Loucy (cell line): ENCODE measurements around the gene RBMS3.

Experiments
- H2AFZ ChIP-seq: fragments of 200-600 bp; sonication (generic); 2 replicates; pipeline ENCODE4 v1.6.0; 2016; ENCODE audit warnings: antibody characterized with exemption, mild to moderate bottlenecking, low read length, moderate library complexity
- H3F3A ChIP-seq: fragments of 200-600 bp; 2 replicates; pipeline ENCODE4 v1.6.0; 2016; ENCODE audit warnings: antibody characterized with exemption, low read depth, mild to moderate bottlenecking
- H3K27me3 ChIP-seq: fragments of 200-600 bp; sonication (generic); 2 replicates; pipeline ENCODE4 v1.6.1; 2014; ENCODE audit warnings: low read length, mild to moderate bottlenecking; ENCODE audit not compliant: insufficient read depth, poor library complexity, severe bottlenecking
- H3K36me3 ChIP-seq: fragments of 200-600 bp; sonication (generic); 2 replicates; pipeline ENCODE4 v1.6.1; 2016; ENCODE audit warnings: low read length; ENCODE audit not compliant: insufficient read depth
- H3K4me1 ChIP-seq: fragments of 200-600 bp; sonication (generic); 2 replicates; pipeline ENCODE4 v1.5.1; 2014; ENCODE audit warnings: low read length, mild to moderate bottlenecking; ENCODE audit not compliant: insufficient read depth, poor library complexity, severe bottlenecking
- H3K4me2 ChIP-seq: fragments of 200-600 bp; sonication (generic); 2 replicates; pipeline ENCODE4 v1.6.0; 2014; ENCODE audit warnings: antibody characterized with exemption, low read length, low read depth, mild to moderate bottlenecking; ENCODE audit not compliant: poor library complexity, severe bottlenecking
- H3K4me3 ChIP-seq: fragments of 200-600 bp; sonication (generic); 2 replicates; pipeline ENCODE4 v1.5.1; 2014; ENCODE audit warnings: low read length, mild to moderate bottlenecking, mixed read lengths; ENCODE audit not compliant: poor library complexity, severe bottlenecking
- H3K79me2 ChIP-seq: fragments of 200-600 bp; sonication (generic); 2 replicates; pipeline ENCODE4 v1.6.1; 2014; ENCODE audit warnings: low read length; ENCODE audit not compliant: insufficient read depth
- H3K9ac ChIP-seq: fragments of 200-600 bp; sonication (generic); 2 replicates; pipeline ENCODE4 v1.6.0; 2014; ENCODE audit warnings: mild to moderate bottlenecking, low read depth, low read length, moderate library complexity; ENCODE audit not compliant: poor library complexity, severe bottlenecking
- H3K9me2 ChIP-seq: fragments of 200-600 bp; sonication (generic); replicated peaks from 2 replicates; pipeline ENCODE4 v1.6.1; 2016; ENCODE audit warnings: low read depth, low read length, mixed read lengths
- H3K9me3 ChIP-seq: fragments of 200-600 bp; sonication (generic); 2 replicates; pipeline ENCODE4 v1.6.1; 2014; ENCODE audit warnings: mild to moderate bottlenecking, antibody characterized with exemption, low read length, low read depth; ENCODE audit not compliant: insufficient read depth
- H4K20me1 ChIP-seq: fragments of 200-600 bp; sonication (generic); 2 replicates; pipeline ENCODE4 v1.6.0; 2014; ENCODE audit warnings: antibody characterized with exemption, low read length, mild to moderate bottlenecking; ENCODE audit not compliant: insufficient read depth, poor library complexity, severe bottlenecking
- CTCF ChIP-seq: fragments of 200-600 bp; sonication (generic); conservative IDR thresholded peaks from 2 replicates; pipeline ENCODE4 v1.5.1; 2014; ENCODE audit warnings: mild to moderate bottlenecking, antibody characterized with exemption, low read length
- EZH2phosphoT487 ChIP-seq: fragments of 200-600 bp; IDR thresholded peaks from 2 replicates; pipeline ENCODE4 v1.6.1; 2018; ENCODE audit warnings: antibody characterized with exemption, mild to moderate bottlenecking, moderate library complexity, borderline replicate concordance

Gene RBMS3

GRCh38 chr3:29890801-29891200, 609.9 kb downstream of the RBMS3 start:
- H3K79me2 ChIP-seq, result no peaks in the 10 kb centered on the region
- no peak overlapping the region for H3K4me2 ChIP-seq
- no peaks in the 10 kb centered on the region for H3K4me1 ChIP-seq
- H3K27me3 ChIP-seq, result no peaks in the 10 kb centered on the region
- H3K36me3 ChIP-seq, result no peaks in the 10 kb centered on the region
- no peaks in the 10 kb centered on the region for H3K9me2 ChIP-seq
- H4K20me1 ChIP-seq, result no peaks in the 10 kb centered on the region
- no peaks in the 10 kb centered on the region for H3K9me3 ChIP-seq
- no peak overlapping the region for H2AFZ ChIP-seq
- no peak overlapping the region for H3K9ac ChIP-seq
- TF ChIP-seq CTCF, result no peak
- TF ChIP-seq EZH2phosphoT487, result no peak
- no peak overlapping the region for H3K4me3 ChIP-seq
- H3F3A ChIP-seq, result no peaks in the 10 kb centered on the region

- no peaks in the 10 kb centered on the region for H3K4me1 ChIP-seq
- TF ChIP-seq CTCF (no peak), EZH2phosphoT487 (no peak)
- no peaks in the 10 kb centered on the region for H3K9me2 ChIP-seq
- H2AFZ ChIP-seq, result no peak overlapping the region
- H3K36me3 ChIP-seq, result no peaks in the 10 kb centered on the region
- H3K4me2 ChIP-seq, result no peak overlapping the region
- no peaks in the 10 kb centered on the region for H3F3A ChIP-seq
- H3K9me3 ChIP-seq, result no peaks in the 10 kb centered on the region
- H3K9ac ChIP-seq, result no peak overlapping the region
- no peaks in the 10 kb centered on the region for H3K79me2 ChIP-seq
- H3K27me3 ChIP-seq, result no peaks in the 10 kb centered on the region
- no peaks in the 10 kb centered on the region for H4K20me1 ChIP-seq
- no peak overlapping the region for H3K4me3 ChIP-seq
Observed at GRCh38 chr3:29892976-29893554, 612.2 kb downstream of the RBMS3 start.

GRCh38 chr3:29896856-29897255, 616.0 kb downstream of the RBMS3 start:
- Histone ChIP-seq H3K36me3 (no peaks in the 10 kb centered on the region), H3K27me3 (no peaks in the 10 kb centered on the region), H3K4me3 (no peak overlapping the region), H4K20me1 (no peaks in the 10 kb centered on the region), H3K9ac (no peak overlapping the region), H3K4me2 (no peak overlapping the region), H3K79me2 (no peaks in the 10 kb centered on the region), H3K4me1 (no peaks in the 10 kb centered on the region), H3K9me2 (no peaks in the 10 kb centered on the region), H2AFZ (no peak overlapping the region), H3F3A (no peaks in the 10 kb centered on the region), H3K9me3 (no peaks in the 10 kb centered on the region)
- TF ChIP-seq CTCF, result no peak
- no peak for TF ChIP-seq EZH2phosphoT487
